Endothelial cell (in vitro differentiated cells): ENCODE results near the gene CALN1. TPM values are rescaled to one million over a fixed set of nuclear protein-coding genes. Genes with fewer than 3 reads are reported as not detected.

Experiments
- DNase-seq: peaks from one replicate; pipeline ENCODE4 v3.0.0; 2021; ENCODE audit warnings: low spot score
- H3K27ac Mint-ChIP-seq: one replicate; pipeline ENCODE4 v1.8.0; 2021; ENCODE audit warnings: mixed read lengths, inconsistent platforms; ENCODE audit not compliant: unreplicated experiment
- H3K27me3 Mint-ChIP-seq: one replicate; pipeline ENCODE4 v1.8.0; 2021; ENCODE audit warnings: mild to moderate bottlenecking, moderate library complexity, mixed read lengths, inconsistent platforms; ENCODE audit not compliant: unreplicated experiment
- H3K36me3 Mint-ChIP-seq: one replicate; pipeline ENCODE4 v1.8.0; 2021; ENCODE audit warnings: mild to moderate bottlenecking, low read depth, mixed read lengths, inconsistent platforms; ENCODE audit not compliant: unreplicated experiment
- H3K4me1 Mint-ChIP-seq: one replicate; pipeline ENCODE4 v1.8.0; 2021; ENCODE audit warnings: mild to moderate bottlenecking, mixed read lengths, inconsistent platforms; ENCODE audit not compliant: unreplicated experiment
- H3K4me3 Mint-ChIP-seq: one replicate; pipeline ENCODE4 v1.8.0; 2021; ENCODE audit warnings: mild to moderate bottlenecking, mixed read lengths, inconsistent platforms; ENCODE audit not compliant: unreplicated experiment
- H3K9me3 Mint-ChIP-seq: one replicate; pipeline ENCODE4 v1.8.0; 2021; ENCODE audit warnings: mixed read lengths, inconsistent platforms; ENCODE audit not compliant: unreplicated experiment
- CTCF ChIP-seq: fragments of 200-600 bp; sonication (generic); IDR thresholded peaks from one replicate; pipeline ENCODE4 v1.5.0; 2021; ENCODE audit warnings: antibody characterized with exemption; ENCODE audit not compliant: unreplicated experiment
- total RNA-seq: library from RNA; stranded (reverse); fragmentation: NEBNext Ultra II Directional; extraction: Animal tissue kit (Norgen Biotek cat#: 25700); gene quantifications from one replicate; pipeline ENCODE4 v1.2.1, GENCODE V29; 2021; ENCODE audit not compliant: unreplicated experiment

CALN1 gene
- total RNA-seq, 1 donor from 2014 or later = 1.4 TPM

- no peak for TF ChIP-seq CTCF
- no peaks in the 10 kb centered on the region for H3K9me3 Mint-ChIP-seq
- DNase-seq = no peak
- no peaks in the 10 kb centered on the region for H3K36me3 Mint-ChIP-seq
- H3K27me3 Mint-ChIP-seq = peaks cover 7% of the 10 kb centered on the region
- peaks cover 2% of the 10 kb centered on the region for H3K4me1 Mint-ChIP-seq
- H3K27ac Mint-ChIP-seq = no peak overlapping the region
- no peak overlapping the region for H3K4me3 Mint-ChIP-seq
Measured at GRCh38 chr7:72032934-72033333, 379.2 kb downstream of the CALN1 start.

- Mint-ChIP-seq H3K9me3 (peaks cover 4% of the 10 kb centered on the region), H3K4me1 (no peaks in the 10 kb centered on the region), H3K36me3 (no peaks in the 10 kb centered on the region), H3K27me3 (peaks cover 7% of the 10 kb centered on the region), H3K27ac (peak overlapping the region; percentile 52), H3K4me3 (no peak overlapping the region)
- no peak for DNase-seq
- TF ChIP-seq CTCF = no peak
Measured at GRCh38 chr7:72030994-72031667, 381.0 kb downstream of the CALN1 start.

GRCh38 chr7:72028267-72028666 lies 383.9 kb downstream of the CALN1 start:
- no peaks in the 10 kb centered on the region for H3K36me3 Mint-ChIP-seq
- H3K9me3 Mint-ChIP-seq = peaks cover 4% of the 10 kb centered on the region
- H3K27ac Mint-ChIP-seq = no peak overlapping the region
- H3K4me3 Mint-ChIP-seq = no peak overlapping the region
- no peak for TF ChIP-seq CTCF
- H3K4me1 Mint-ChIP-seq = no peaks in the 10 kb centered on the region
- DNase-seq = no peak
- peaks cover 4% of the 10 kb centered on the region for H3K27me3 Mint-ChIP-seq

GRCh38 chr7:72025381-72025960 lies 386.7 kb downstream of the CALN1 start:
- DNase-seq = no peak
- H3K36me3 Mint-ChIP-seq = no peaks in the 10 kb centered on the region
- peaks cover 8% of the 10 kb centered on the region for H3K27me3 Mint-ChIP-seq
- H3K27ac Mint-ChIP-seq = no peak overlapping the region
- H3K4me3 Mint-ChIP-seq = no peak overlapping the region
- TF ChIP-seq CTCF = no peak
- H3K9me3 Mint-ChIP-seq = peaks cover 10% of the 10 kb centered on the region
- no peaks in the 10 kb centered on the region for H3K4me1 Mint-ChIP-seq

GRCh38 chr7:72023926-72024325 lies 388.2 kb downstream of the CALN1 start:
- Mint-ChIP-seq H3K27ac (no peak overlapping the region), H3K9me3 (peaks cover 10% of the 10 kb centered on the region), H3K27me3 (peaks cover 6% of the 10 kb centered on the region), H3K4me1 (no peaks in the 10 kb centered on the region), H3K4me3 (no peak overlapping the region), H3K36me3 (no peaks in the 10 kb centered on the region)
- DNase-seq = no peak
- no peak for TF ChIP-seq CTCF
